HG03432 (cell line): Measurements from ENCODE around the gene ACP7.
"Not testable (repeated sequence)": the region's sequence is repeated elsewhere in the genome, so short reads cannot be mapped to it uniquely, and the experiment has no call there.

Source experiments
- ATAC-seq: cut with Tn5 transposase; IDR thresholded peaks from one replicate; pipeline ENCODE4 v1.9.1; 2021; ENCODE audit warnings: mild to moderate bottlenecking, moderate library complexity; ENCODE audit not compliant: unreplicated experiment

Gene ACP7, protein sequence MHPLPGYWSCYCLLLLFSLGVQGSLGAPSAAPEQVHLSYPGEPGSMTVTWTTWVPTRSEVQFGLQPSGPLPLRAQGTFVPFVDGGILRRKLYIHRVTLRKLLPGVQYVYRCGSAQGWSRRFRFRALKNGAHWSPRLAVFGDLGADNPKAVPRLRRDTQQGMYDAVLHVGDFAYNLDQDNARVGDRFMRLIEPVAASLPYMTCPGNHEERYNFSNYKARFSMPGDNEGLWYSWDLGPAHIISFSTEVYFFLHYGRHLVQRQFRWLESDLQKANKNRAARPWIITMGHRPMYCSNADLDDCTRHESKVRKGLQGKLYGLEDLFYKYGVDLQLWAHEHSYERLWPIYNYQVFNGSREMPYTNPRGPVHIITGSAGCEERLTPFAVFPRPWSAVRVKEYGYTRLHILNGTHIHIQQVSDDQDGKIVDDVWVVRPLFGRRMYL

DNA sequence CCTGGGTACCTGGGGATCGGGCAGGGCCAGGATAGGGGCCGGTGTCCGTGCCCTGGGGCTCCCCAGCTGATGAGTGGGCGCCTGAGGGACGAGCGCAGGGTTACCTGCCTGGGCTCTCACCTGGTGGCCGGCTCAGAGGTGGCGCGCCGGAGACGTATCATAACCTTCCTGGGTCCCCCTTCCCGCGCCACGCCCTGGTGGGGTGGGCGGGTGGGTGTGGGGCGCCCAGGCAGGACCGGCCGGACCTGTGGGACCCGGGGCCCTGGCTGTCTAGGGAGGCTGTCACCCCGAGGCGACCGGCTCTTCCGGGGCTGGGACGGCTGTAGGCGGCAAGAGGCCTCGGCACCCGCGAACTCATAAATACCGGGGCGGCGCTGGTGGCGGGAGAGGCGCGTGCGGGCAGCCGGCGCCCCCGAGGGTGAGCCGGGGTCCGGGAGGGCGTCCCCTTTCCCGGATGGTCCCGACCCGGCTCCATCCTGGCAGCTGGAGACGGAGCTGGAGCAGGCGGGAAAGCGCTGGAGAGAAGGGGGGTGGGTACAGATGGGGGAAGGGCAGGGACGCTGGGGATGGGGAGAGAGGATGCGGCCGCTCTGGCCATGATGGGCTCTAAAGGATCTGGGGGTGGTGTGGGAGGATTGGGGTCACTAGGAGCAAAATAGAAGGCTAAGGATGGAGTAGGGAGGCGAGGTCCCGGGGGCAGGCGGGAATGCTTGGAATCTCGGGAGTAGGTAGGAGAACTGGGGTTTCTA, at the start of gene ACP7:
Gene ACP7, plus strand, starts transcription at position 386 of the 749 bp plus-strand sequence. CDS start 902 bp downstream, outside the sequence.
- ATAC-seq: no peak

DNA sequence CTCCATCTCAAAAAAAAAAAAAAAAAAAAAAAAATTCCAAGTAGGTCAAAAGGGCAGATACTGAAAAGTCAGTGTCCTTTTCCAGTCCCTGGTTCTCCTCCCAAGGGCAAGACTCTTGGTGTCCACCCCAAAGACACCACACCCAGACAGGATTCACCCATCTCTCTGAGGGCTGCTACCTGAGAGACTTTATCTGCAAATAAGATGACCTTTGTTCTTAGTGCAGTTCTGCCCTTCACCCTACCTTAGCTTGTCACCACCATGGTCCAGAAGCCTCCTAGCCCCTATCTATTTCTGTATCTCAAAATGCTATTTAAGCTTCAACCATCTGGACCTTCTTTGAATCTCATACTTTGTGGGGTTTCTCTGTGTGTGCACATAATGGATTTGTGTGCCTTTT, 47.6 kb upstream of the ACP7 start:
- ATAC-seq: no peak

DNA sequence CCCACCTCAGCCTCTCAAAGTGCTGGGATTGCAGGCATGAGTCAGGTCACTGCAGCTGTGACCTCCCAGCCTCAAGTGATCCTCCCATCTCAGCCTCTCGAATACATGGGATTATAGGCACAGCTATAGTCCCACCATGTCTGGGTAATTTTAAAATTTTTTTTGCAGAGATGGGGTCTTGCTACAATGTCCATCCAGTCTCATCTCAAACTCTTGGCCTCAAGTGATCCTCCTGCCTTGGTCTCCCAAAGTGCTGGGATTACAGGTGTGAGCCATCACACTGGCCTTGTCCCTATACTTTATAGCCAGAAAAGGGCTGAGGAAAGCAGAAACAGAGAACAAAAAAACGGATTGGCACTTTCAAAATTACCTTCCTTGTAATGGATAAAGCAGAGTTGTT, 47.0 kb upstream of the ACP7 start:
- no peak for ATAC-seq

DNA sequence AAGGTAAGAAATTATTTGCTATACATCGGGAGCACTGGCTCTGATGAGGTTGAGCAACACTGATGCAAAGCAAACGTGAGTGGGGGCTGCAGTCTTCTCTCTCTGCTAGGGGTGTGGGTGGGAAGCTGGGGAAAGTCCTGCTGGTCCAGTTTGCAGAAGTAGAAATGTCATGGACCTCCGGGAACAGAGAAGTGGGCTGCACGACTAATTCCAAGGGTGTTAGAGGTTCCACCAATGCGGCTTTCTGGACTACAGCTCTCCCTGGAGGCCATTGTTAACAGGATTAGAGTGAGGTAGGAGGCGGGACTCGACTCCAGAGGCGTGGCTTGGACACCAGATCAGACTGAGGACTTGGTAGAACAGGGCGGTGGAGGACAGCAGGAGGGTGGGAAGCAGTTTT, 46.1 kb upstream of the ACP7 start:
- no peak for ATAC-seq

DNA sequence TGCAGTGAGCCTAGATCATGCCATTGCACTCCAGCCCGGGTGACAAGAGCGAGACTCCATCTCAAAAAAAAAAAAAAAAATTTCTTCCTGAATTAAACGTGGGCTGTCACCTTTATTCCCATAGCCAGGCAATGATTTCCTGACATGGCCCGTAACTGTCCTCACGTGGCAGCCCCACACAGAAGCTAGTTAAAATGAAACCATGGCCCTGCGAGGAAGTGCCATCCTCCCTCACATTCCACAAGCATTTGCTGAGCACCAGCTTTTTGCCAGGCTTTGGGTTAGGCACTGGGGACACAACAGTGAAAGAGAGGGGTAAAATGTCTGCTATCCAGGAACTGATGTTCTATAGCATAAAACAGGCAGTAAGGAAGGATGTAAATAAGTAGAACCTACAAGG, 38.7 kb upstream of the ACP7 start:
- ATAC-seq: no peak

DNA sequence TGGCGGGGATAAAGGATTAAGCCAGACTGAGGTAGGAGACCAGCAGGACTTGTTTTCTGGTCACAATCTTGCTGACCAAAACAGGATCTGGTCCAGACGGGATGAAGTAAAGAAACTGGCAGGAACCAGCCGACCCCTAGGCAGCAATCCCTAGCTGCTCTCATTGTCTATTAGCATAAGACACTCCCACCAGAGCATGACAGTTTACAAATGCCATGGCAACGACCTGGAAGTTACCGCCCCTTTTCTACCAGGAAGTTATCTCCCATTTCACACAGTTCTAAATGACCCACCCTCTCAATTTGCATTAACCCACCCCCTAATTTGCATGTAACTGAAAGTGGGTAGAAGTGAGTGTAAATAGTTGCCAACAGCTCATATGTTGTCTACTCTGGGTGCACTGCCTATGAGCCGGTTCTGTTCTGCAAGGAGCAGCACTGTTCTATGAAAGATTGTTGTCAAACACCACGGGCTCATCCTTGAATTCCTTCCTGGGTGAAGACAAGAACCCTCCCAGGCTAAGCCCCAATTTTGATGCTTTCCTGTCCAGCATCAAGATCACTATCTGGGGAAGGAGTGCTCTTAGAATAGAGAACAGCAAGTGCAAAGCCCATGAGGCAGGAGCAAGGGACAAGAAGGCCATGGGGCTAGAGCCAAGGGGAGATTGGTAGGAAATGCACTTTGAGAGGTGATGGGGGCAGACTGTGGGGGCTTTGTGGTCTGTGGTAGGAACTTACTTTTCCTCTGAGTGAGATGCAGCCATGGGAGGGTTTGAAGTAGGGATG, 37.9 kb upstream of the ACP7 start:
- no peak for ATAC-seq

DNA sequence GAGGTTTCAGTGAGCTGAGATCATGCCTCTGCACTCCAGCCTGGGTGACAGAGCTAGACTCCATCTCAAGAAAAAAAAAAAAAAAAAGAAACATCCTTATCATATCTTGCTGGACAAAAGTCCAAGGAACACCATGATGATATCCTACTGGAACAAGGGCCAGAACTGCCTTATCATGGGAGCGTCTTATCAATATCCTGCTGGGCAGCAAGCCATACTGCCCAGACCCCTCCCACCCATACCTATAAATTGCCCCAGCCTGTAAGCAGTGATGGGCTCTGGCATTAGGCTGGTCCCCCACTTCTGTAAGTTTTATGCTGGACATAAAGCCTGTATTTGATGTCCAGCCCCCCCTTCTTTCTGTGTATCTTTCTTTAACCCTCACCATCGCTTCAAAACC, 37.1 kb upstream of the ACP7 start:
- ATAC-seq: no peak

DNA sequence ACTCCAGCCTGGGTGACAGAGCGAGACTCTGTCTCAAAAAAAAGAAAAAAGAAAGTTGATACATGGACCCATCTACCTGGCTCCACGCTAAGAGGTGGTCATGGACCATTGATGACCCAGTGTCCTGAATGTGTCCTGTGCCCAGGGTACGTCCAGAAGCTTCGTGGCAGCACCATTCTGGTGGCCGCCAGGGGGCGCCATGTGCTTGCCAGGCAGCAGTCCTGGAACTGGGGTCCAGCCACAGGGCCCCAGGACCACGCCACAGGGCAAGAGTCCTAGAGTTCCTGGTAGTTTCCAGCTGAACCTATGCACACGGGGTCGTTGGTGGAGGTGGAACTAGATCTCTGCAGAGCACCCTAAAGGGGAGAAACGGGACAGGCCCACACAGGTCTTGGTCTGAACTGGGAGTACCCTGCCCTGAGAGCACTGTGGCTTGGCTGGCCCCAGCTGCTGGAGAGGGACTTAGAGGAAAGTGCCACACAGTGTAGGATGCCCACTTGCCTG, 31.9 kb upstream of the ACP7 start:
- ATAC-seq: no peak

DNA sequence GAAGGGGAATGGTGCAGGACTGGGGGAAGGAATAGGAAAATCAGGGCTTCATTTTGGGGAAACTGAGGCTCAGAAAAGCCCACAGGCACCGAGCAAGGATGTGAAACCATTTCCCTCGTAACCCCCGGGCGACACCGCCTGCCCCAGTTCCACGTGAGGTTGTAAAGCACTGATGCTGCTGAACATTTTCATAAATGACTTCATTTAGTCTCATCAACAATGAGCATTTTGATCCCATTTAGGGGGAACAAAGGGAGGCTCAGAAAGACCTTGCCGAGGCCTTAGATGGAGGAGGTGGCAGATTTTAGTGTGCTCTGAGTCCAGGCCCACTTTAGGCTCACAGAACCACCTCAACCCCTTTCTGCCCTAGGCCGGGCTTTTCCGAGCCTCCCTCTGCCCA, 31.3 kb upstream of the ACP7 start:
- ATAC-seq: no peak

DNA sequence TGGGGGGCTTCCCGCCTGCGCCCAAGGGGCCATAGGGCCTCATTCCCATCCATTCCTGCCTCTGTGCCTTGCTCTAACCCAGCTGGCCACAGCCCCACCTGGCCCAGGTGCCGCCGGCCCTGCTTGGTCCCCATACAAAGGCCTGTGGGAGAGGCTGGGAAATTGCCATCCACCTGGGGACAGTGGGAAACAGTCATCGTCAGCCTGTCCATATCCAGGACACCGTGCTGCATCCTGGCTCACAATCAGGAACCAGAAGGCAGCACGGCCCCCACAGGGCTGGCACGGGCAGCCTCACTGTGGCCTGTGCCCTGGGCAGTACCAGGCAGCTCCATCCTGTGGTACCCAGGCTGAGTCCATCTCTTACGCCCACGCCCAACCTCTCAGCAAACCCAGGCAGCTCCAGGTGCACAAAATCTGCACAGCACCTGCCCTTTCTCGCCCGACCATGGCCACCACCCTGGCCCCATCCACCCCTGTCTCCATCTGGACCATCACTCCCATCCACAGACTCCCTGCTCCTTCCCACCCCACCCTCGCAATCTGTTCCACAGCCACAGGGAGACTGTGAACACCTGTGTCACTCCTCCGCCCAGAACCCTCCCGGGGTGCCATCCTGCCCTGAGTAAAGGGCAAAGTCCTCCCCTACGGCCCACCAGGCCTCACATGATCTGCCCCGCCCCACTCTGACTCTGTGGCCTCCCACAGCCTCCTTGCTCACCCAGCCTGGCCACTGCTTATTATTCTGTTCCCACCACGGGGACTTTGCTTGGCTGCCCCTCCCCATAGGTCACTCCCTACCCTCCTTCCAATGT, 30.7 kb upstream of the ACP7 start:
- ATAC-seq: no peak

DNA sequence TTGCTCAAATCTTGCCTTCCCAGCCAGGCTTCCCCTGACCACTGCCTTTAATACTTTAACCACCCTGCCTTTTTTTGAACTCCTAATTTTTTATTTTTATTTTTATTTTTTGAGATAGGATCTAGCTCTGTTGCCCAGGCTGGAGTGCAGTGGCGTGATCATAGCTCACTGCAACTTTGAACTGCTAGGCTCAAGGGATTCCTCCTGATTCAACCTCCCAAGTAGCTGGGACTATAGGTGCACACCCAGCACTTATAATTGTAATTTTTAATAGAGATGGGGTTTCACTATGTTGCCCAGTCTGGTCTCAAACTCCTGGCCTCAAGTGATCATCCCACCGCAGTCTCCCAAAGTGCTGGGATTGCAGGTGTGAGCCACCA, 30.1 kb upstream of the ACP7 start:
- no peak for ATAC-seq

DNA sequence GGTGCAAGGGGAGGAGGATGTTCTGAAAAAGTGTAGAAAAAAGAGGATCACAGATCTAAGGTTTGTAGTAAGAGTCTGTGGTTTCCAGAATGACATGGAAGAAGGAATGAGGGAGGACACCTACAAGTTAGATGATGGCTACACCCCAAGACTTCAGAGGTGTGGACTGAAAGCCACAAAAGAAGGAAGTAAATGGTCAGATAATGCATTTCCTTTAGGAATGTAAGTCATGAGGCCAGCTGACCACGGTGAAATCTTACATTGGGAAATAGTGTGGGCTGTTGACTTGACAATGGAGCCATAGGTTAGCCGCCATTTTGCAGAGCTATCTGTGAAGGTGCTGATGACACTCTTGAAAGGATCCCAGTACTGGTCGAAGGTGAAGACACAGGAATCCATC, 26.6 kb upstream of the ACP7 start:
- no peak for ATAC-seq

DNA sequence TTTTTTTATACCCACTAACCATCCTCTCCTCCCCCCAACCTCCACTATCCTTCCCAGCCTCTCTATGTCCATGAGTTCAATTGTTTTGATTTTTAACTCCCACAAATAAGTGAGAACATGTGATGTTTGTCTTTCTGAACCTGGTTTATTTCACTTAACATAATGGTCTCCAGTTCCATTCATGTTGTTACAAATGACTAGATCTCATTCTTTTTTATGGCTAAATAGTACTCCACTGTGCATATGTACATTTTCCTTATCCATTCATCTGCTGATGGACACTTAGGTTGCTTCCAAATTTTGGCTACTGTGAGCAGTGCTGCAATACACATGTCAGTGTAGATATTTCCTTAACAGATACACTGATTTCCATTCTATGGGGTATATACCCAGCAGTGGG, 24.9 kb upstream of the ACP7 start:
- ATAC-seq: no peak

DNA sequence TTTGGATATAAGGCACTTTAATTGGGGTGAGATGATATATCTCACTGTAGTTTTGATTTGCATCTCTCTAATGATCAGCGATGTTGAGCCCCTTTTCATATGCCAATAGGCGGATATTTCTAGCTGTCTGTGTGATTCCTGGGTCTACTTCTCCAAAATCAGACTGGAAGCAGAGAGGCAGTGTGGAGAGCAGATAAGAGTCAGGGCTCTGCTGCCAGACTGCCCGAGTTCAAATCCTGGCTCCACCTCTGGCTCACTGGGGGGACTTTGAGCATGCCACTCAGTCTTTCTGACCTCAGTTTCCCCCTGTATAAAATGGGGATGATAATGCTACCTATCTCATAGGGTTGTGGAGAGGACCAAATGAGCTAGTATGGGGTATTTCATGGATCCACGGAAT, 24.0 kb upstream of the ACP7 start:
- no peak for ATAC-seq

DNA sequence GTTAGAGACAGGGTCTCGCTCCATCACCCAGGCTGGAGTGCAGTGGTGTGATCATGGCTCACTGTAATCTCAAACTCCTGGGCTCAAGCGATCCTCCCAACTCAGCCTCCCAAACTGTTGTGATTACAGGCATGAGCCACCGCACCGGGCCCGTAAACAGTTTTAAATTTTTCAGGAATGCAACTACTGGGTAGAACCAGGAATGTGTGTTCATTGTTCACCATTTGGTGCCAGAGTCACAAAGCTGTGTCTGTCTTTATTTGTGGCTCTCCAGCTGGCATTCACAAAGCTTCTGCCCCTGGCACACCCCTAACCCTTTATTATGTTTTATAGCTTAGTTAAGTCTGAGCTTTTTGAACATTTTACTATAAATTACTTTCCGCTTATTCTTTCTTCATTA, 19.8 kb upstream of the ACP7 start:
- no peak for ATAC-seq

DNA sequence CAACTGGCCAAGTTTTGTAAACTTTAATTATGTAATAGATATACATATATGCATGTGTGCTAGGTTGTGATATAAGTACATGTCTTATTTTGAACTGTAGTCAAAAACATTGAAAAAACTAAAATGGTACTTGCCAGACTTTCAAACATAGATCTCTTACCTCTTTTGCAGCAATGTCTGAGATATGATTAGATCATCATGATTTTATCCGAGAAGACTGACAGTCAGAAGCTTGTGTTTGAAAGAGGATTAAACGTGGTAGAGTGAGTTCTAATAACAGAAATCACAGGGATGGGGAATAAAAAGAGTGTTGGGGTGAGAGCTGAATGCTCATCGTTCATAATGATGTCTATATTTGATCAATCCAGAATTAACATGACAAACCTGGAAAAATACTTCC, 18.2 kb upstream of the ACP7 start:
- ATAC-seq: no peak

DNA sequence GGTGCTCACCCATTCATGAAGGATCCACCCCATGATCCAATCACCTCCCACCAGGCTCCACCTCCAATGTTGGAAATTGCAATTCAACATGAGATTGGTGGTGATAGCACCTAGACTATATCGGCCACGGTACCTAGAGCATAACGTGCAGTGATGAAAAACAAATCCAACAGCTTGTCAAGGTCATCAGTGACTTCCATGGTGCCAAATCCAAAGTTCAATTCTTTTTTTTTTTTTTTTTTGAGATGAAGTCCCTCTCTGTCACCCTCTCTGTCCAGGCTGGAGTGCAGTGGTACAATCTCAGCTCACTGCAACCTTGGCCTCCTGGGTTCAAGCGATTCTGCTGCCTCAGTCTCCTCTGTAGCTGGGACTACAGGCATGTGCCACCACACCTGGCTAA, 17.1 kb upstream of the ACP7 start:
- no peak for ATAC-seq

DNA sequence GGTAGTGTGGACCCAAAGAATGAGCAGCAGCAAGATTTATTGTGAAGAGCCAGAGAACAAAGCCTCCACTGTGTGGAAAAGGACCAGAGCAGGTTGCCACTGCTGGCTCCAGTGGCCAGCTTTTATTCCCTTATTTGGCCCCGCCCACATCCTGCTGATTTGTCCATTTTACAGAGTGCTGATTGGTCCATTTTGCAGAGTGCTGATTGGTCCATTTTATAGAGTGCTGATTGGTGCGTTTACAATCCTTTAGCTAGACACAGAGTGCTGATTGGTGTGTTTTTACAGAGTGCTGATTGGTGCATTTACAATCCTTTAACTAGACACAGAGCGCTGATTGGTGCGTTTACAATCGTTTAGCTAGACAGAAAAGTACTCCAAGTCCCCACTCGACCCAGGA, 15.9 kb upstream of the ACP7 start:
- not testable (repeated sequence) for ATAC-seq

DNA sequence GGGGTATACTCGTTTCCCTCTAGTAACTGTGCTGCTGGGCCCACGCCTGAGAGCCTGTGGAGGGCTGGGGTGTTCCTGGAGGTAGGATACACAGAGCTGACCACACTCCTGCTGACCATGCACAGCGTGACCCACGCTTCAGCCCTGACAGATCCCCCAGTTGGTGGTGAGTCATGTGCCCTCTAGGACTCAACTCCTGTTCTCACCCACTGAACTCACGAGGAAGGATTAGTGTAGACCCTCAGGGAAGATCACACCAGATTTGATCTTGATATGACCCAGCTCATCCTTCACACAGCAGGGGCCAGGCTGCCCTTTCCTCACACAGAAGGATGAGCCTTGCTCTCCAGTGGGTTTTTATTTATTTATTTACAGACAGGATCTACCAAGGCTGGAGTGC, 13.3 kb upstream of the ACP7 start:
- no peak for ATAC-seq

DNA sequence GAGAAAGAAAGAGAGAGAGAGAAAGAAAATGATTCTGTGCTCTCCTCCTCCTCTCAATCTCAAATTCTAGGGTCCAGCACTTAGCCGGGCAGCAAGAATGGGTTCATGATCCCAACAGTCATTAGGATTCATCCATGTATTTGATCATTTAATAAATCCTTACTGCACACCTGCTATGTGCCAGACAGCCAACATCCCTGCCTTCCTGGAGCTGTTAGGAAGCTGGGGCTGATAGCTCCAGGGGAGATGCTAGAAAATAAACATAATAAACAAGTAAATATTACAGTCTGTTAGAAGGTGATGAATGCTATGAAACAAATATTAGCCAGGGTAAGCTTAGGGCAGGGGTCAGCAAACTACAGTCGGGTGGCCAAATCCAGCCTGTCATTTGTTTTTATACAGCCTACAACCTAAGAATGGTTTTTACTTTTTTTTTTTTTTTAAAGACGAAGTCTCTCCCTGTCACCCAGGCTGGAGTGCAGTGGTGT, 9.9 kb upstream of the ACP7 start:
- no peak for ATAC-seq
